WTC11 (cell line): ENCODE data around the gene TRPV5. TPM values are rescaled to one million over a fixed set of nuclear protein-coding genes. Genes with fewer than 3 reads are reported as not detected.

Experiments used
- ATAC-seq: fragments of 200-7000 bp; cut with Tn5 transposase; 2 replicates; pipeline ENCODE4 v1.10.0; 2021; ENCODE audit warnings: mild to moderate bottlenecking, moderate library complexity
- CTCF ChIA-PET: fragments of 300-600 bp; sonication (Branson Sonifier 250); formaldehyde crosslinking; loops from one replicate; lab custom pipeline; 2021; ENCODE audit warnings: antibody characterized with exemption; lab: Charles Lee
- POLR2A ChIA-PET: fragments of 350-600 bp; sonication (Branson Sonifier 250); formaldehyde crosslinking; loops from one replicate; lab custom pipeline; 2021; ENCODE audit warnings: antibody characterized with exemption; lab: Charles Lee
- DNase-seq: peaks from one replicate; pipeline ENCODE4 v3.0.0; 2021; ENCODE audit warnings: low spot score
- H3K27ac Mint-ChIP-seq: 2 replicates; pipeline ENCODE4 v1.8.0; 2021; ENCODE audit warnings: mixed read lengths
- H3K27me3 Mint-ChIP-seq: 2 replicates; pipeline ENCODE4 v1.8.0; 2021; ENCODE audit warnings: low read depth, mild to moderate bottlenecking, moderate library complexity, mixed read lengths
- H3K36me3 Mint-ChIP-seq: 2 replicates; pipeline ENCODE4 v1.8.0; 2021; ENCODE audit warnings: mixed read lengths
- H3K4me1 Mint-ChIP-seq: 2 replicates; pipeline ENCODE4 v1.8.0; 2022; ENCODE audit warnings: mixed read lengths
- H3K4me3 Mint-ChIP-seq: 2 replicates; pipeline ENCODE4 v1.8.0; 2021; ENCODE audit warnings: mild to moderate bottlenecking, moderate library complexity, mixed read lengths
- H3K9me3 Mint-ChIP-seq: 2 replicates; pipeline ENCODE4 v1.8.0; 2021; ENCODE audit warnings: mixed read lengths
- AFF4 ChIP-seq: sonication (generic); formaldehyde crosslinking; IDR thresholded peaks from 2 replicates; pipeline ENCODE4 v1.8.1; 2023; ENCODE audit warnings: mild to moderate bottlenecking, missing genetic modification reagents, borderline replicate concordance
- ATF1 ChIP-seq: sonication (generic); formaldehyde crosslinking; IDR thresholded peaks from 2 replicates; pipeline ENCODE4 v1.8.1; 2023; ENCODE audit warnings: mild to moderate bottlenecking, moderate library complexity, missing genetic modification reagents
- ATF2 ChIP-seq: sonication (generic); formaldehyde crosslinking; IDR thresholded peaks from 2 replicates; pipeline ENCODE4 v1.8.1; 2022; ENCODE audit warnings: low read depth, missing genetic modification reagents, borderline replicate concordance
- ELF4 ChIP-seq: sonication (generic); formaldehyde crosslinking; IDR thresholded peaks from 2 replicates; pipeline ENCODE4 v1.8.1; 2022; ENCODE audit warnings: low read depth, mild to moderate bottlenecking, moderate library complexity, missing genetic modification reagents
- ETV6 ChIP-seq: sonication (generic); formaldehyde crosslinking; IDR thresholded peaks from 2 replicates; pipeline ENCODE4 v1.8.1; 2022; ENCODE audit warnings: mild to moderate bottlenecking, missing genetic modification reagents
- FOXP1 ChIP-seq: sonication (generic); formaldehyde crosslinking; IDR thresholded peaks from 2 replicates; pipeline ENCODE4 v1.8.0; 2022; ENCODE audit warnings: missing genetic modification reagents, mild to moderate bottlenecking, moderate library complexity, borderline replicate concordance
- FOXP4 ChIP-seq: sonication (generic); formaldehyde crosslinking; IDR thresholded peaks from 2 replicates; pipeline ENCODE4 v1.8.0; 2022; ENCODE audit warnings: mild to moderate bottlenecking, missing genetic modification reagents
- GRHL2 ChIP-seq: fragments of 250-450 bp; sonication (Bioruptor Pico); IDR thresholded peaks from 2 replicates; pipeline ENCODE4 v1.8.0; 2022; ENCODE audit warnings: mild to moderate bottlenecking, moderate library complexity; ENCODE audit not compliant: insufficient replicate concordance, severe bottlenecking
- KAT7 ChIP-seq: sonication (generic); formaldehyde crosslinking; IDR thresholded peaks from 2 replicates; pipeline ENCODE4 v1.8.1; 2023; ENCODE audit warnings: missing genetic modification reagents, mild to moderate bottlenecking, borderline replicate concordance
- MAX ChIP-seq: sonication (generic); formaldehyde crosslinking; IDR thresholded peaks from 2 replicates; pipeline ENCODE4 v1.8.0; 2022; ENCODE audit warnings: mild to moderate bottlenecking, missing genetic modification reagents
- NFE2L1 ChIP-seq: sonication (generic); formaldehyde crosslinking; IDR thresholded peaks from 2 replicates; pipeline ENCODE4 v1.8.1; 2023; ENCODE audit warnings: missing genetic modification reagents
- NFYB ChIP-seq: sonication (generic); formaldehyde crosslinking; conservative IDR thresholded peaks from 2 replicates; pipeline ENCODE4 v1.8.0; 2022; ENCODE audit warnings: low read depth, missing genetic modification reagents
- NR1H2 ChIP-seq: sonication (generic); formaldehyde crosslinking; IDR thresholded peaks from 2 replicates; pipeline ENCODE4 v1.9.0; 2021; ENCODE audit warnings: mild to moderate bottlenecking, moderate library complexity, missing genetic modification reagents
- OVOL2 ChIP-seq: fragments of 250-450 bp; sonication (Bioruptor Pico); IDR thresholded peaks from 2 replicates; pipeline ENCODE4 v1.9.0; 2021; ENCODE audit warnings: mild to moderate bottlenecking, borderline replicate concordance
- TEAD1 ChIP-seq: sonication (generic); formaldehyde crosslinking; IDR thresholded peaks from 2 replicates; pipeline ENCODE4 v1.8.0; 2022; ENCODE audit warnings: mild to moderate bottlenecking, missing genetic modification reagents
- USF1 ChIP-seq: sonication (generic); formaldehyde crosslinking; IDR thresholded peaks from 2 replicates; pipeline ENCODE4 v1.8.0; 2022; ENCODE audit warnings: mild to moderate bottlenecking, missing genetic modification reagents
- USF2 ChIP-seq: sonication (generic); formaldehyde crosslinking; IDR thresholded peaks from 2 replicates; pipeline ENCODE4 v1.8.1; 2023; ENCODE audit warnings: mild to moderate bottlenecking, missing genetic modification reagents, moderate library complexity
- ZNF121 ChIP-seq: sonication (generic); formaldehyde crosslinking; IDR thresholded peaks from 2 replicates; pipeline ENCODE4 v1.8.0; 2023; ENCODE audit warnings: missing genetic modification reagents
- ZNF263 ChIP-seq: sonication (generic); formaldehyde crosslinking; IDR thresholded peaks from 2 replicates; pipeline ENCODE4 v1.8.1; 2022; ENCODE audit warnings: low read depth, mild to moderate bottlenecking, moderate library complexity, missing genetic modification reagents
- ZNF281 ChIP-seq: sonication (generic); formaldehyde crosslinking; IDR thresholded peaks from 2 replicates; pipeline ENCODE4 v1.8.0; 2023; ENCODE audit warnings: mild to moderate bottlenecking, missing genetic modification reagents
- ZNF416 ChIP-seq: fragments of 250-450 bp; sonication (Bioruptor Pico); IDR thresholded peaks from 2 replicates; pipeline ENCODE4 v1.9.0; 2021; ENCODE audit warnings: mild to moderate bottlenecking, inconsistent platforms
- ZNF423 ChIP-seq: fragments of 250-450 bp; sonication (Bioruptor Pico); IDR thresholded peaks from 2 replicates; pipeline ENCODE4 v2.1.2; 2022; ENCODE audit warnings: mild to moderate bottlenecking, moderate library complexity
- ZNF512 ChIP-seq: sonication (generic); formaldehyde crosslinking; IDR thresholded peaks from 2 replicates; pipeline ENCODE4 v1.8.1; 2022; ENCODE audit warnings: missing genetic modification reagents, borderline replicate concordance
- total RNA-seq: library from RNA; stranded (reverse); gene quantifications from 3 replicates; pipeline ENCODE4 v1.2.3, GENCODE V29; 2021

TRPV5 gene
- total RNA-seq, 1 experiment from 2014 or later: not detected

- POLR2A ChIA-PET: no interaction called here
- Mint-ChIP-seq H3K4me3 (no peak overlapping the region), H3K27ac (no peak overlapping the region), H3K36me3 (peaks cover 22% of the 10 kb centered on the region), H3K9me3 (peaks cover 25% of the 10 kb centered on the region), H3K4me1 (peaks cover 52% of the 10 kb centered on the region), H3K27me3 (peaks cover 3% of the 10 kb centered on the region; the same call in 1 of the 2 replicates)
- no peak for ATAC-seq
- CTCF ChIA-PET: interaction anchor here (0.9 kb wide), 1 partner anchor 50 kb away, joined by 3 read pairs; no protein-coding TSS in a partner anchor
- DNase-seq: no peak
- no peak for TF ChIP-seq NFYB (CRISPR knock-in tag)
- TF ChIP-seq ATF2 (CRISPR knock-in tag): no peak
- no peak for TF ChIP-seq ELF4 (CRISPR knock-in tag)
- TF ChIP-seq ZNF263 (CRISPR knock-in tag): no peak
- TF ChIP-seq NR1H2 (CRISPR knock-in tag): no peak
- TF ChIP-seq NFE2L1: no peak
- no peak for TF ChIP-seq OVOL2
- TF ChIP-seq FOXP1: no peak
- no peak for TF ChIP-seq ZNF512 (CRISPR knock-in tag)
- TF ChIP-seq USF2 (CRISPR knock-in tag): no peak
- TF ChIP-seq ETV6 (CRISPR knock-in tag): no peak
- TF ChIP-seq ATF1 (CRISPR knock-in tag): no peak
- TF ChIP-seq ZNF121 (CRISPR knock-in tag): no peak
- TF ChIP-seq GRHL2: no peak
- no peak for TF ChIP-seq KAT7
- TF ChIP-seq AFF4: no peak
- TF ChIP-seq, all 79 proteins: peak for 0
These were observed 25.7 kb upstream of the TRPV5 start for GRCh38 chr7:142959202-142959601.

GRCh38 chr7:142957723-142958122 is 24.2 kb upstream of the TRPV5 start:
- Mint-ChIP-seq H3K4me1 (peaks cover 46% of the 10 kb centered on the region), H3K9me3 (peaks cover 37% of the 10 kb centered on the region), H3K36me3 (peaks cover 28% of the 10 kb centered on the region), H3K27me3 (peaks cover 6% of the 10 kb centered on the region), H3K4me3 (no peak overlapping the region), H3K27ac (no peak overlapping the region)
- ChIA-PET CTCF (no interaction called here), POLR2A (interaction anchor here (0.6 kb wide), 1 partner anchor 29 kb away, joined by 5 read pairs; no protein-coding TSS in a partner anchor)
- ATAC-seq (peak; percentile 41; the same call in 1 of the 2 replicates), DNase-seq (no peak)
- TF ChIP-seq USF1 (CRISPR knock-in tag) (no peak), TEAD1 (no peak), FOXP4 (CRISPR knock-in tag) (no peak), ZNF281 (CRISPR knock-in tag) (no peak), MAX (CRISPR knock-in tag) (no peak), ZNF416 (CRISPR knock-in tag) (no peak), ZNF423 (CRISPR knock-in tag) (no peak), OVOL2 (no peak), ATF1 (CRISPR knock-in tag) (no peak)
